K562 (cell line): ENCODE data around the gene POU3F1. TPM values are rescaled to one million over a fixed set of nuclear protein-coding genes. Genes with fewer than 3 reads are reported as not detected.

Experiments used
- ATAC-seq: fragments of 200-7000 bp; cut with Tn5 transposase; 3 replicates; pipeline ENCODE4 v1.9.1; 2020; ENCODE audit warnings: moderate library complexity
- BruUV-seq: library from RNA; stranded (reverse); fragments of 400-500 nt; replicated peaks from 2 replicates; lab custom pipeline; 2021; lab: Mats Ljungman, UMichigan
- CTCF ChIA-PET: fragments of 300-600 bp; formaldehyde crosslinking; extraction: SDS; loops from one replicate; lab custom pipeline; 2021; ENCODE audit warnings: low intra/inter-chr PET ratio; lab: Yijun Ruan, JAX
- POLR2A ChIA-PET: fragments of 300-600, 350-650 bp; sonication (Branson Sonifier 250); formaldehyde crosslinking; extraction: SDS; loops from one replicate; lab custom pipeline; 2021; ENCODE audit warnings: antibody characterized with exemption, inconsistent platforms; lab: Yijun Ruan, JAX
- DNase-seq, 4 experiments: peaks; one replicate each; pipeline versions ENCODE4 v3.0.0 to v3.0.0-alpha.2; 2011 to 2018; ENCODE audit warnings: low spot score in 3 of 4, mixed read lengths in 3 of 4; ENCODE audit errors: extremely low read depth in 1 of 4
- FAIRE-seq: peaks from 2 replicates; lab custom pipeline; 2011; peaks lifted over from hg19 to GRCh38; lab: Jason Lieb, UNC
- H2AFZ ChIP-seq: 2 replicates; pipeline ENCODE4 v1.6.0; 2011; ENCODE audit warnings: low read depth, low read length, control low read depth, inconsistent platforms
- H3K27ac ChIP-seq: fragments of 200-600 bp; 3 replicates; pipeline ENCODE4 v1.8.0; 2011; ENCODE audit warnings: low read depth, mild to moderate bottlenecking, control low read depth, inconsistent platforms, low read length, moderate library complexity, mixed read lengths; ENCODE audit errors: extremely low read depth
- H3K27me3 ChIP-seq, 2 experiments: fragments of 300-600 bp in 1 of 2; 2 replicates in 1 of 2; 3 replicates in 1 of 2; pipeline versions ENCODE4 v1.6.0 to v1.8.0; 2011; ENCODE audit warnings: inconsistent platforms in 2 of 2, low read length in 2 of 2, mild to moderate bottlenecking in 1 of 2, mixed read lengths in 1 of 2, moderate library complexity in 1 of 2; ENCODE audit not compliant: control insufficient read depth in 2 of 2, insufficient read depth in 2 of 2
- H3K36me3 ChIP-seq: fragments of 300-600 bp; 3 replicates; pipeline ENCODE4 v1.8.0; 2011; ENCODE audit warnings: mild to moderate bottlenecking, low read length, inconsistent platforms; ENCODE audit not compliant: control insufficient read depth, insufficient read depth
- H3K4me1 ChIP-seq, 2 experiments: fragments of 200-600 bp in 1 of 2; replicated peaks in 1 of 2; 2 replicates in 1 of 2; 3 replicates in 1 of 2; pipeline versions ENCODE4 v1.5.1 to v1.8.0; 2011; ENCODE audit warnings: inconsistent platforms in 2 of 2, low read length in 2 of 2, mild to moderate bottlenecking in 1 of 2, mixed read lengths in 1 of 2, moderate library complexity in 1 of 2; ENCODE audit not compliant: control insufficient read depth in 2 of 2, insufficient read depth in 2 of 2
- H3K4me2 ChIP-seq: 2 replicates; pipeline ENCODE4 v1.6.1; 2011; ENCODE audit warnings: low read length, control low read depth, inconsistent platforms, mixed read lengths; ENCODE audit not compliant: insufficient read depth
- H3K4me3 ChIP-seq: fragments of 200-600 bp; sonication (generic), shearing (Covaris generic); 2 replicates; pipeline ENCODE4 v1.5.1; 2016; ENCODE audit warnings: control low read depth, inconsistent platforms
- H3K79me2 ChIP-seq: fragments of 200-600 bp; 3 replicates; pipeline ENCODE4 v1.8.0; 2011; ENCODE audit warnings: low read length, inconsistent platforms; ENCODE audit not compliant: control insufficient read depth, insufficient read depth
- H3K9ac ChIP-seq, 2 experiments: 2 replicates each; pipeline versions ENCODE4 v1.6.0 to v1.6.1; 2011; ENCODE audit warnings: low read depth in 2 of 2, low read length in 2 of 2, control low read depth in 1 of 2, inconsistent platforms in 1 of 2, mild to moderate bottlenecking in 1 of 2, mixed read lengths in 1 of 2; ENCODE audit not compliant: insufficient read depth in 1 of 2
- H3K9me1 ChIP-seq: one replicate; pipeline ENCODE4 v1.6.0; 2011; ENCODE audit warnings: inconsistent platforms, mild to moderate bottlenecking, low read length, moderate library complexity; ENCODE audit not compliant: control insufficient read depth, insufficient read depth
- H3K9me3 ChIP-seq: replicated peaks from 2 replicates; pipeline ENCODE4 v1.5.1; 2011; ENCODE audit warnings: low read depth, low read length, inconsistent platforms; ENCODE audit not compliant: control insufficient read depth, insufficient read depth
- H4K20me1 ChIP-seq: replicated peaks from 2 replicates; pipeline ENCODE4 v1.6.1; 2011; ENCODE audit warnings: low read length, inconsistent platforms, mixed read lengths; ENCODE audit not compliant: control insufficient read depth, insufficient read depth
- L3MBTL2 ChIP-seq: fragments of 450-650 bp; IDR thresholded peaks from 2 replicates; pipeline ENCODE4 v1.6.1; 2016; ENCODE audit warnings: mild to moderate bottlenecking, moderate library complexity
- NFYB ChIP-seq: IDR thresholded peaks from 2 replicates; pipeline ENCODE4 v1.6.1; 2011; ENCODE audit warnings: mild to moderate bottlenecking, moderate library complexity; ENCODE audit not compliant: insufficient read length; ENCODE audit errors: extremely low read depth
- PTRF ChIP-seq: fragments of 450-650 bp; IDR thresholded peaks from 2 replicates; pipeline ENCODE4 v1.6.1; 2016; ENCODE audit warnings: mild to moderate bottlenecking, missing genetic modification characterization, missing compliant biosample characterization
- SMARCA4 ChIP-seq: fragments of 450-650 bp; IDR thresholded peaks from 2 replicates; pipeline ENCODE4 v1.6.1; 2016
- TRIM28 ChIP-seq: fragments of 450-650 bp; IDR thresholded peaks from 2 replicates; pipeline ENCODE4 v1.6.1; 2017
- U2AF1 ChIP-seq: fragments of 200-400 bp; formaldehyde crosslinking; optimal IDR thresholded peaks from 2 replicates; pipeline ENCODE3; 2017; ENCODE audit warnings: mild to moderate bottlenecking, low read depth, low read length, moderate library complexity
- ZBTB11 ChIP-seq, 3 experiments: fragments of 200-800 bp in 1 of 3; fragments of 250-450 bp in 1 of 3; fragments of 450-650 bp in 1 of 3; sonication (Bioruptor Pico) in 1 of 3; sonication (Bioruptor generic) in 1 of 3; formaldehyde crosslinking in 1 of 3; IDR thresholded peaks; 2 replicates each; pipeline versions ENCODE4 v1.6.1 to v1.8.0; 2016 to 2022; ENCODE audit warnings: mild to moderate bottlenecking in 2 of 3, missing genetic modification characterization in 2 of 3, missing compliant biosample characterization in 1 of 3, moderate library complexity in 1 of 3
- ZNF133 ChIP-seq: fragments of 250-450 bp; sonication (Bioruptor Pico); IDR thresholded peaks from 2 replicates; pipeline ENCODE4 v1.4.0; 2020; ENCODE audit warnings: mild to moderate bottlenecking
- ZNF263 ChIP-seq: sonication (generic); formaldehyde crosslinking; IDR thresholded peaks from 2 replicates; pipeline ENCODE4 v1.8.0; 2022; ENCODE audit warnings: mild to moderate bottlenecking, missing genetic modification reagents, borderline replicate concordance
- ZNF583 ChIP-seq: fragments of 250-450 bp; sonication (Bioruptor Pico); IDR thresholded peaks from 2 replicates; pipeline ENCODE4 v1.4.0; 2020
- ZNF785 ChIP-seq: fragments of 250-450 bp; sonication (Bioruptor Pico); IDR thresholded peaks from 2 replicates; pipeline ENCODE4 v1.4.0; 2020; ENCODE audit warnings: mild to moderate bottlenecking
- WGBS: fragments of 100-300 bp; shearing (Covaris generic); methylation state at CpG from one replicate; pipeline ENCODE4 v1.1.6; 2016; ENCODE audit warnings: low coverage, mixed read lengths; ENCODE audit not compliant: insufficient coverage; ENCODE audit errors: missing lambda C conversion rate; 5-methylcytosine and 5-hydroxymethylcytosine counted together
- in situ Hi-C: fragments of 300-500 bp; cut with MboI; formaldehyde crosslinking; loops from 4 replicates; pipeline ENCODE4 v1.15.0; 2018; ENCODE audit warnings: inconsistent platforms, mixed read lengths
- intact Hi-C: fragments of 100-400 bp; cut with micrococcal nuclease; formaldehyde crosslinking; loops from 2 replicates; pipeline ENCODE4 v1.14.2; 2022
- polyA plus RNA-seq, 8 experiments: library from polyadenylated mRNA; depleted of rRNA in 4 of 8; stranded (reverse) in 5 of 8; unstranded in 3 of 8; fragments of >200 nt; fragmentation: Nextera tagmentation in 2 of 8; fragmentation: Illumina TruSeq in 1 of 8; extraction: Ambion mirVana in 2 of 8; extraction: Trizol in 1 of 8; gene quantifications; 2 replicates each; pipeline versions ENCODE4 v1.2.1 to v1.2.3, GENCODE V29; 2011 to 2014; ENCODE audit warnings: inconsistent platforms in 1 of 8, missing spikeins in 1 of 8
- total RNA-seq, 7 experiments: library from RNA; depleted of rRNA in 6 of 7; stranded (reverse); fragments of >200 nt in 6 of 7; fragmentation: Illumina TruSeq in 2 of 7; extraction: Trizol in 2 of 7; gene quantifications; 2 replicates each; pipeline versions ENCODE4 v1.2.1 to v1.2.3, GENCODE V29; 2011 to 2021; ENCODE audit warnings: low replicate concordance in 1 of 7
- TF ChIP-seq, protein P1 (sequence below): fragments of 150-350 bp; conservative IDR thresholded peaks from 2 replicates; pipeline ENCODE4 v1.6.1; 2014; ENCODE audit warnings: low read length

The POU3F1 gene
- total and polyA plus RNA-seq, 9 of the 15 experiments (the other 6 are each of a cell fraction or from before 2014, with no cell fraction given): 0.09 TPM; not detected in 8

DNA sequence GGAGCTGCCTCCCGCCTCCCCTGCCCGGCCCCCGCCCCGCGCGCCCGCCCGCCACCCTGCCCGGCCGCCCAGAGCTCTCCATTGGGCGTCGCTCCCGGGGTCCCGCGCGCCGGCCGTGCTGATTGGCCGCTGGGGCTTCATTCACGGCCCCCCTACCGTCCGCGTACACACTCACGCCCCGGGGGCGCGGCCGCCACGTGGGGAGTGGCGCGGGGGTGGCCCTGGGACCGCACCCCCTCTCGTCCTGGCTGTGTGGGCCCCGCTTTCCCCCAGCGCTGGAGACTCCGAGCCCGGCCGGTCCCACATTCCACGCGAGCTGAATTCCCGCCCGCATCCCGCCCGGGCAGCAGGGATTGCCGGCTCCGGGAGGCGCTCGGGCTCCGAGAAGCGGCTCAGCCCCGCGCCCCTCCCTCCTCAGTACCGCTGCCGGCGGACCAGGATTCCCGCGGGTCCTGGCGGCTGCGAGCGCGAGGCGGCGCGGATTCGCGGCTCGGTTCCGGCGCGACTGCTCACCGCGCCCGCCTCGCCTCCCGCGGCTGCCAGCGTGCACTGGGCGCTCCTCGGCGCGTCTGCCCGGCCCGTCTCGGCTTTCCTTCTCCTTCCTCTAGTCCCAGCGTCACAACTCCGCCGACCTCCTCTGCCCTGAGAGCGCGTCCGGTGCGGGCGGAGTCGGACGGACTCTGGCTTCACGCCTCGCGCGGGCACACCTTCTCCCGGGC, 450 bp upstream of the POU3F1 start (continued):
- TF ChIP-seq NFYB (peak; percentile 59), ZNF785 (CRISPR knock-in tag) (no peak), L3MBTL2 (peak; percentile 70), ZNF263 (CRISPR knock-in tag) (no peak), U2AF1 (peak; percentile 55)

GRCh38 chr1:38045401-38046332, 926 bp downstream of the POU3F1 start:
- intact Hi-C loops: loop anchor here (10.0 kb wide), 1 partner anchor 539 kb away; no protein-coding TSS in a partner anchor
- Histone ChIP-seq H3K9ac (peak overlapping the region in 1 of 2 experiments; percentile 83; a peak in 1 of 4 replicates), H3K79me2 (no peaks in the 10 kb centered on the region), H3K4me2 (no peak overlapping the region; the same call in 1 of the 2 replicates), H3K4me1 (peaks cover 0 to 33% of the 10 kb centered on the region in 2 experiments; a peak in 3 of 5 replicates), H4K20me1 (peaks cover 11% of the 10 kb centered on the region; the same call in 1 of the 2 replicates), H3K9me3 (no peaks in the 10 kb centered on the region), H2AFZ (no peak overlapping the region), H3K9me1 (peaks cover 5% of the 10 kb centered on the region), H3K27me3 (peaks cover 29 to 52% of the 10 kb centered on the region in 2 experiments; a peak in 4 of 5 replicates), H3K4me3 (0 out of 2 replicates have a peak overlapping the region, but pooled peaks have one; percentile 38), H3K36me3 (no peaks in the 10 kb centered on the region), H3K27ac (no peak overlapping the region)
- CTCF ChIA-PET: no interaction called here
- no TSS peak for BruUV-seq
- no peak for FAIRE-seq
- ATAC-seq: no peak
- no peak for DNase-seq
- in situ Hi-C loops: loop anchor here (25.0 kb wide), 1 partner anchor 542 kb away; no protein-coding TSS in a partner anchor
- 68% methylated on average over 62 of the region's 115 CpGs for WGBS
- POLR2A ChIA-PET: interaction anchor here (0.6 to 0.8 kb wide), 2 partner anchors 9 to 15 kb away, joined by 3 to 4 read pairs; no protein-coding TSS in a partner anchor
- TF ChIP-seq SMARCA4 (no peak), PTRF (no peak), TRIM28 (no peak), ZNF583 (CRISPR knock-in tag) (no peak), ZBTB11 (CRISPR knock-in tag; IDR thresholded peaks at IDR 0.05) (no peak), L3MBTL2 (no peak), ZNF133 (no peak)
- TF ChIP-seq, protein P1, sequence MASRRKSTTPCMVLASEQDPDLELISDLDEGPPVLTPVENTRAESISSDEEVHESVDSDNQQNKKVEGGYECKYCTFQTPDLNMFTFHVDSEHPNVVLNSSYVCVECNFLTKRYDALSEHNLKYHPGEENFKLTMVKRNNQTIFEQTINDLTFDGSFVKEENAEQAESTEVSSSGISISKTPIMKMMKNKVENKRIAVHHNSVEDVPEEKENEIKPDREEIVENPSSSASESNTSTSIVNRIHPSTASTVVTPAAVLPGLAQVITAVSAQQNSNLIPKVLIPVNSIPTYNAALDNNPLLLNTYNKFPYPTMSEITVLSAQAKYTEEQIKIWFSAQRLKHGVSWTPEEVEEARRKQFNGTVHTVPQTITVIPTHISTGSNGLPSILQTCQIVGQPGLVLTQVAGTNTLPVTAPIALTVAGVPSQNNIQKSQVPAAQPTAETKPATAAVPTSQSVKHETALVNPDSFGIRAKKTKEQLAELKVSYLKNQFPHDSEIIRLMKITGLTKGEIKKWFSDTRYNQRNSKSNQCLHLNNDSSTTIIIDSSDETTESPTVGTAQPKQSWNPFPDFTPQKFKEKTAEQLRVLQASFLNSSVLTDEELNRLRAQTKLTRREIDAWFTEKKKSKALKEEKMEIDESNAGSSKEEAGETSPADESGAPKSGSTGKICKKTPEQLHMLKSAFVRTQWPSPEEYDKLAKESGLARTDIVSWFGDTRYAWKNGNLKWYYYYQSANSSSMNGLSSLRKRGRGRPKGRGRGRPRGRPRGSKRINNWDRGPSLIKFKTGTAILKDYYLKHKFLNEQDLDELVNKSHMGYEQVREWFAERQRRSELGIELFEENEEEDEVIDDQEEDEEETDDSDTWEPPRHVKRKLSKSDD: no peak
